K562 (cell line): ENCODE results near the gene WFIKKN1. TPM values are rescaled to one million over a fixed set of nuclear protein-coding genes. Genes with fewer than 3 reads are reported as not detected.
A peak's percentile ranks its signal among the peaks of the same experiment; 100 is the strongest.

ENCODE experiments used
- ATF1 ChIP-seq, 2 experiments: fragments of 450-650 bp in 1 of 2; IDR thresholded peaks; 2 replicates each; pipeline ENCODE4 v1.6.1; 2016; ENCODE audit warnings: missing compliant biosample characterization in 1 of 2, missing genetic modification characterization in 1 of 2
- CREM ChIP-seq: IDR thresholded peaks from 2 replicates; pipeline ENCODE4 v1.6.1; 2014; ENCODE audit warnings: antibody characterized with exemption, low read depth
- CXXC5 ChIP-seq: fragments of 250-450 bp; sonication (Bioruptor Pico); IDR thresholded peaks from 2 replicates; pipeline ENCODE4 v1.8.0; 2022; ENCODE audit warnings: inconsistent platforms, mild to moderate bottlenecking, moderate library complexity
- GABPA ChIP-seq: fragments of 200-800 bp; sonication (Bioruptor generic); conservative IDR thresholded peaks from 2 replicates; pipeline ENCODE4 v1.6.1; 2016; ENCODE audit warnings: low read depth, missing genetic modification characterization, missing compliant biosample characterization
- HNRNPLL ChIP-seq: fragments of 200-400 bp; formaldehyde crosslinking; IDR thresholded peaks from 2 replicates; pipeline ENCODE4 v1.6.1; 2017; ENCODE audit warnings: low read length, low read depth, mild to moderate bottlenecking; ENCODE audit not compliant: poor library complexity, severe bottlenecking
- NEUROD1 ChIP-seq: fragments of 150-350 bp; IDR thresholded peaks from 2 replicates; pipeline ENCODE4 v1.6.1; 2014; ENCODE audit warnings: borderline replicate concordance, low read length, low read depth; ENCODE audit not compliant: partially characterized antibody
- NFRKB ChIP-seq: fragments of 450-650 bp; IDR thresholded peaks from 2 replicates; pipeline ENCODE4 v1.6.1; 2016; ENCODE audit warnings: low read depth
- POLR2B ChIP-seq: fragments of 450-650 bp; IDR thresholded peaks from 2 replicates; pipeline ENCODE4 v1.6.1; 2018; ENCODE audit warnings: low read depth; ENCODE audit not compliant: partially characterized antibody
- POLR3A ChIP-seq: IDR thresholded peaks from 2 replicates; pipeline ENCODE4 v1.6.1; 2011; ENCODE audit warnings: borderline replicate concordance, mild to moderate bottlenecking, moderate library complexity; ENCODE audit not compliant: insufficient read length, insufficient read depth; ENCODE audit errors: extremely low read depth
- RB1 ChIP-seq: fragments of 450-650 bp; IDR thresholded peaks from 2 replicates; pipeline ENCODE4 v1.6.1; 2017; ENCODE audit warnings: low read depth, mild to moderate bottlenecking
- SREBF1 ChIP-seq: fragments of 150-350 bp; IDR thresholded peaks from 2 replicates; pipeline ENCODE4 v1.6.1; 2014; ENCODE audit warnings: antibody characterized with exemption, low read depth, low read length, borderline replicate concordance
- TOE1 ChIP-seq, 2 experiments: fragments of 450-650 bp in 1 of 2; sonication (generic) in 1 of 2; formaldehyde crosslinking in 1 of 2; IDR thresholded peaks; 2 replicates each; pipeline versions ENCODE4 v1.7.1 to v1.8.0; 2016 to 2022; ENCODE audit warnings: borderline replicate concordance in 2 of 2, mild to moderate bottlenecking in 2 of 2, antibody characterized with exemption in 1 of 2, inconsistent platforms in 1 of 2, low read depth in 1 of 2, missing genetic modification reagents in 1 of 2, moderate library complexity in 1 of 2
- polyA plus RNA-seq, 8 experiments: library from polyadenylated mRNA; depleted of rRNA in 4 of 8; stranded (reverse) in 5 of 8; unstranded in 3 of 8; fragments of >200 nt; fragmentation: Nextera tagmentation in 2 of 8; fragmentation: Illumina TruSeq in 1 of 8; extraction: Ambion mirVana in 2 of 8; extraction: Trizol in 1 of 8; gene quantifications; 2 replicates each; pipeline versions ENCODE4 v1.2.1 to v1.2.3, GENCODE V29; 2011 to 2014; ENCODE audit warnings: inconsistent platforms in 1 of 8, missing spikeins in 1 of 8
- total RNA-seq, 7 experiments: library from RNA; depleted of rRNA in 6 of 7; stranded (reverse); fragments of >200 nt in 6 of 7; fragmentation: Illumina TruSeq in 2 of 7; extraction: Trizol in 2 of 7; gene quantifications; 2 replicates each; pipeline versions ENCODE4 v1.2.1 to v1.2.3, GENCODE V29; 2011 to 2021; ENCODE audit warnings: low replicate concordance in 1 of 7
- TF ChIP-seq, protein P1 (sequence below): fragments of 450-650 bp; IDR thresholded peaks from 2 replicates; pipeline ENCODE4 v1.6.1; 2016; ENCODE audit warnings: antibody characterized with exemption
- TF ChIP-seq, protein P2 (sequence below): fragments of 250-450 bp; sonication (Bioruptor Pico); IDR thresholded peaks from 2 replicates; pipeline ENCODE4 v1.5.0; 2021

Gene WFIKKN1
- total and polyA plus RNA-seq, 9 of the 15 experiments (the other 6 are each of a cell fraction or from before 2014, with no cell fraction given): 0.14 to 1.1 (median 0.50) TPM; not detected in 4

DNA sequence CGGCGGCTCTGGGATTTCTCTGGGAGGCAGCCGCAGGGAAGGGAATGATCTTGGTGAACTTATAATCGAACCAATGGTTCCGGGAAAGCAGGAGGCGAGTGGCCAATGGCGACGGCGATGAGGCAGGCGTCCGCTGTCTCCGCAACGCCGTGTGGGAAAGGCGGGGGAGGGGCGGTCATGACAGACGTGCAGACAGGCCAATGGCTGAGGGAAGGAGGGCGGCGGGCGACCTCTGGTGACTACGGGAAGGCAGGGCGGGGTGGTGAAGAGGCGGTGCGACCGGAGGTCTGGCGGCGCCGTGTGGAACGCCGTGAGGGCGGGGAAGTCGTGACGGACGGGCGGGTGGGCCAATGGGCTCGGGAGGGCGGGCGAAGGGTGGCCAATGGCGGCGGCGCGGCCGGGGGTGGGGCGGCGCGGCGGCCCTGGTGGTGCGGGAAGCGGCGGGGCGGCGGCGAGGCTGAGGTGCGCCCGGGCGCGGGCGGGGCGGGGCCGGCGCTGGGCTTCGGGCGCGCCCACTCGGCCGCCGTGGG lies 41.1 kb upstream of the WFIKKN1 start, which contains the start of gene RAB40C (continued):
- TF ChIP-seq CXXC5 (peak; percentile 89), TOE1 (IDR thresholded peaks at IDR 0.05; ENCODE audit: borderline replicate concordance) (peak; percentile 38; the same call in 1 of the 2 replicates), TOE1 (CRISPR knock-in tag; IDR thresholded peaks at IDR 0.05; ENCODE audit: borderline replicate concordance, low read depth) (no peak), GABPA (tag) (peak; percentile 63; the same call in 1 of the 2 replicates), CREM (peak; percentile 86), POLR3A (no peak), POLR2B (peak; percentile 19), SREBF1 (peak; percentile 96), HNRNPLL (peak; percentile 83), NEUROD1 (peak; percentile 83), NFRKB (peak; percentile 52; the same call in 1 of the 2 replicates), RB1 (peak; percentile 1; the same call in 1 of the 2 replicates), ATF1 (CRISPR knock-in tag; IDR thresholded peaks at IDR 0.05) (peak; percentile 71), ATF1 (tag; IDR thresholded peaks at IDR 0.05) (peak; percentile 57)
- TF ChIP-seq, protein P1, sequence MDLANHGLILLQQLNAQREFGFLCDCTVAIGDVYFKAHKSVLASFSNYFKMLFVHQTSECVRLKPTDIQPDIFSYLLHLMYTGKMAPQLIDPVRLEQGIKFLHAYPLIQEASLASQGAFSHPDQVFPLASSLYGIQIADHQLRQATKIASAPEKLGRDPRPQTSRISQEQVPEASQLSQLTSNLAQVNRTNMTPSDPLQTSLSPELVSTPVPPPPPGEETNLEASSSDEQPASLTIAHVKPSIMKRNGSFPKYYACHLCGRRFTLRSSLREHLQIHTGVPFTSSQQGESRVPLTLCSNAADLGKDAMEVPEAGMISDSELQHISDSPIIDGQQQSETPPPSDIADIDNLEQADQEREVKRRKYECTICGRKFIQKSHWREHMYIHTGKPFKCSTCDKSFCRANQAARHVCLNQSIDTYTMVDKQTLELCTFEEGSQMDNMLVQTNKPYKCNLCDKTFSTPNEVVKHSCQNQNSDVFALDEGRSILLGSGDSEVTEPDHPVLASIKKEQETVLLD: peak; percentile 54; the same call in 1 of the 2 replicates
- TF ChIP-seq, protein P2, sequence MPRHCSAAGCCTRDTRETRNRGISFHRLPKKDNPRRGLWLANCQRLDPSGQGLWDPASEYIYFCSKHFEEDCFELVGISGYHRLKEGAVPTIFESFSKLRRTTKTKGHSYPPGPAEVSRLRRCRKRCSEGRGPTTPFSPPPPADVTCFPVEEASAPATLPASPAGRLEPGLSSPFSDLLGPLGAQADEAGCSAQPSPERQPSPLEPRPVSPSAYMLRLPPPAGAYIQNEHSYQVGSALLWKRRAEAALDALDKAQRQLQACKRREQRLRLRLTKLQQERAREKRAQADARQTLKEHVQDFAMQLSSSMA (CRISPR knock-in tag): no peak
